GM21737 (cell line): ENCODE results near the gene DCXR.

Source experiments
- ATAC-seq: cut with Tn5 transposase; IDR thresholded peaks from one replicate; pipeline ENCODE4 v1.9.1; 2021; ENCODE audit warnings: mild to moderate bottlenecking, moderate library complexity; ENCODE audit not compliant: unreplicated experiment

DCXR gene

DNA sequence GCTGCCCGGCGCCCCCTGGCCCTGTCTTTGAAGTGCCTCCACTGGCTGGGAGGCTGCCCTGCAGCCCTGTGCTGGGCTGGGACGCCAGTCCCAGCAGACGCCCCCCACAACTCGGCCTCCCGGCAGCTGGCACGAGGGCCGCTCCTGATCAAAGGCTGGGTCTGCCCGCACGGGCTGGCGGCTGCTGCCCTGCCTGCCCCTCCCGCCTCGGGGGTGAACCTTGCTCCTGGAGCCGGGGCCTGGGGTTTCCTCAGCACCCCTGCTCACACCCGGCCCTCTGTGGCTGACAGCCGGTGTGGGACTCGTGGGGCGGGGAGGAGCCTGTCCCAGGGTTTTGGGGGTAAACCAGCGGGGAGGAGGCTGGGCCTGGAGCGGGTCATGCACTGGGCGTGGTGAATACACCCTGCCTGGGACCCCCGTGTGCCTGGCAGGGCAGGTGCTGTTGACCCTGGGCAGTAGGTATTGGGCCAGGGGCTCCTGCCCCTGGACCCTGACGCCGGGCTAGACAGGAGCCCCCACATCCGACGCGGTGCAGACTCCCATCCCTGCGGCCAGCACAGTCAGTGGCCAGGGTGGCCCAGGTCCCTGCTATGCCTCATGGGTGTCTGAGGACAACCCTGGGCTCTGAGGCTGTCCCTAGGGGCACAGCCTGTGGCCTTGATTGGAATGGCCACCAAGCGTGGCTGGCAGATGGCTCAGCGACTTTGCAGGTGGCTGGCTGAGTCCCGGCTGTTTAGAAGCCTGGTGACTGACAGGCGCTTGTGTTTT lies 36.5 kb downstream of the DCXR start:
- no peak for ATAC-seq

GRCh38 chr17:81999976-82000802 lies 37.3 kb downstream of the DCXR start:
- no peak for ATAC-seq

DNA sequence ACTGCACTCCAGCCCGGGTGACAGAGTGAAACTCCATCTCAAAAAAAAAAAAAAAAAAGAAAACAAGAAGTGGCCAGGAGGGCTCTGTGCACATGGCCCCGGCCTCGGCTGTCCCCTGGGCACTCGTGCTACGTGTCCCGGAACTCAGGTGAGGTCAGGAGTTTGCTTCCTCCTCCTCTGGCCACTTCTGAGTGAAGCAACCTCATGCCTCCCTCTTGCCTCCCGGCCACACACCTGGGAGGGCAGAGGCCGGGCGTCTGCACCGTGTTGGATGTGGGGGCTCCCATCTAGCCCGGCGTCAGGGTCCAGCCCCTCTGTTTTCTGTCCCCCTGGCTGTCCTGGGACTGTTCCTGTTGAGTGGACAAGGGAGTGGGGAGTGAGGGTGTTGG lies 37.9 kb downstream of the DCXR start:
- ATAC-seq = no peak

GRCh38 chr17:81998691-81999438 lies 38.6 kb downstream of the DCXR start:
- no peak for ATAC-seq

GRCh38 chr17:81998212-81998611 lies 39.3 kb downstream of the DCXR start:
- no peak for ATAC-seq

DNA sequence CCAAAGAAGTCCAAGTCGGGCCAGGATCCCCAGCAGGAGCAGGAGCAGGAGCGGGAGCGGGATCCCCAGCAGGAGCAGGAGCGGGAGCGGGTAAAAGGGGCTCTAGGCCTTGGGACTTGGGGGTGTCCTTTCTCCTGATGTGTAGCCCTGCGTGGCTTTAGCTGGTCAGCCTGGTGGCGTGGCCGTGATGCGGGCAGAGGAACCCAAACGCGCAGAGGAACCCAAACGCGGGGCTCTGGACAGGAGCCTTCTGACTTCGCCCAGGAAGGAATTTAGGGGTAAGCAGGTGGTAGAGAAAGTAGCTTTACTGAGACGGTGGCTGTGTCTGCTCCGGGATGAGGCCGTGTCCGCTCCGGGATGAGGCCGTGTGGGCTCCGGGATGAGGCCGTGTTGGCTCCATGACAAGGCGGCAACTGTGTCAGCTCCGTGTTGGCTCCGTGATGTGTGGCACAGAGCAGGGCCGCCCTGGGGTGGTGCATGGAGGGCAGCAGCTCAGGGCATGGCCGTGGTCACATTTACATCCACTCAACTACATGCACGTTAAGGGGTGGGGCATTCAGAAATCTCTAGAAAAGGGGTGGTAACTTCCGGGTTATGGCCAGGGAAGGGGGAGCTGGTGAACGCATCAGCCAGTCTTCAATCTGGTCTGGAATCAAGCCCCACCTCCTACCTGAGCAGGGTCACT lies 40.6 kb downstream of the DCXR start:
- no peak for ATAC-seq

DNA sequence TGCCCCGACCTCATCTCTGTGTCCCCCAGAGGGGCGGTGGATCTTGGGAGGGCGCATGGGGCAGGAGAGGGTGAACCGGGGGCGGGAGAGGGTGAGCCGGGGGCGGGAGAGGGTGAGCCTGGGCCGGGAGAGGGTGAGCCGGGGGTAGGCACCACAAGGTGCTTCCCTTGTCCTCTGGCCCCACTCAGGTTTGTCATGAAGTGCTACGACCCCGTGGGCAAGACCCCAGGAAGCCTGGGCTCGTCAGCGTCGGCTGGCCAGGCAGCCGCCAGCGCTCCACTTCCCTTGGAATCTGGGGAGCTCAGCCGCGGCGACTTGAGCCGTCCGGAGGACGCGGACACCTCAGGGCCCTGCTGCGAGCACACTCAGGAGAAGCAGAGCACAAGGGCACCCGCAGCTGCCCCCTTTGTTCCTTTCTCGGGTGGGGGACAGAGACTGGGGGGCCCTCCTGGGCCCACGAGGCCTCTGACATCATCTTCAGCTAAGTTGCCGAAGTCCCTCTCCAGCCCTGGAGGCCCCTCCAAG lies 41.2 kb downstream of the DCXR start:
- no peak for ATAC-seq

GRCh38 chr17:81995463-81996231 lies 41.9 kb downstream of the DCXR start:
- no peak for ATAC-seq

GRCh38 chr17:81994593-81995462 lies 42.7 kb downstream of the DCXR start:
- no peak for ATAC-seq

GRCh38 chr17:81993729-81994592 lies 43.5 kb downstream of the DCXR start:
- no peak for ATAC-seq

GRCh38 chr17:81992306-81993102 lies 45.0 kb downstream of the DCXR start:
- no peak for ATAC-seq

DNA sequence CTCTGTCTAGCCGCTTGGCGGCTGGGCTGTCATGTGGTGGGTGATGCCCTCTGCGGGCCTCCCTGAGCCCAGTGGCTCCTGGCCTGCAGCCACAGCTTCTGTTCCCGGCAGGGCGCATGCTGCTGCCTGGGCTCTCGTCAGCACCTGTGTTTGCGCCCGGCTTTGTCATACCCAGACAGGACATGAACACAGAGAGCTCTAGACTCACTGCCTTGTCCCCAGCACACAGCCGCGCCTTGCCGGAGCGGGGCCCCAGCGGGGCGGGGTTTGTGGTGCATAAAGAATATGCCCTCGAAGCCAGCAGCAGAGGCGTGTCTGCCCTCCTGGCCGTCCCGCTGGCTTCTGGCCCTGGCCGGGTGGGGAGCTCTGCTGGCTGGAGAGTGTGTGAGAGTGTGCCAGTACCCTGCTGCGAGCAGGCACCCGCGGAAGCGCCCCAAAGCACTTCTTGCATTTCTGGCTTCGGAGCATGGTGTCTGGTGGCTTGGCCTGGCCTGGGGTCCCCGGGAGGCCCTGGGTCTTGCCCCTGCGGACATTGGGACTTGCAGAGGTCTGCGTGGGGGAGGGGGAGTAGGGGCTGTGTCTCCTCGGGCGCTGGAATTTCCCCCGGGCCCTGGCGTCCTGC lies 45.7 kb downstream of the DCXR start:
- ATAC-seq = no peak

- no peak for ATAC-seq
Observed at GRCh38 chr17:81990836-81991683, 46.4 kb downstream of the DCXR start.

GRCh38 chr17:81987161-81987770 lies 50.2 kb downstream of the DCXR start:
- ATAC-seq = no peak

GRCh38 chr17:81986606-81987005 lies 50.9 kb downstream of the DCXR start:
- ATAC-seq = no peak
